HepG2 (cell line): ENCODE data around the gene ANXA6. TPM values are rescaled to one million over a fixed set of nuclear protein-coding genes. Genes with fewer than 3 reads are reported as not detected.

Experiments used
- ATAC-seq: fragments of 200-7000 bp; cut with Tn5 transposase; 3 replicates; pipeline ENCODE4 v1.9.1; 2020; ENCODE audit warnings: mild to moderate bottlenecking, moderate library complexity
- BruUV-seq: library from RNA; stranded (reverse); fragments of 400-500 nt; replicated peaks from 2 replicates; lab custom pipeline; 2021; lab: Mats Ljungman, UMichigan
- CTCF ChIA-PET: fragments of 300-600 bp; formaldehyde crosslinking; extraction: SDS; loops from one replicate; lab custom pipeline; 2021; ENCODE audit warnings: low total read pairs, inconsistent platforms, low intra/inter-chr PET ratio; lab: Yijun Ruan, JAX
- POLR2A ChIA-PET: fragments of 350-600 bp; sonication (Branson Sonifier 250); formaldehyde crosslinking; loops from one replicate; lab custom pipeline; 2020; ENCODE audit warnings: antibody characterized with exemption, inconsistent platforms; lab: Yijun Ruan, JAX
- DNase-seq: peaks from one replicate; pipeline ENCODE4 v3.0.0-alpha.2; 2015; ENCODE audit warnings: low spot score
- FAIRE-seq: peaks from 3 replicates; lab custom pipeline; 2011; peaks lifted over from hg19 to GRCh38; lab: Jason Lieb, UNC
- H2AFZ ChIP-seq: one replicate; pipeline ENCODE4 v1.6.1; 2011; ENCODE audit warnings: low read length, inconsistent platforms
- H3K27ac ChIP-seq: fragments of 300-600 bp; 3 replicates; pipeline ENCODE4 v1.8.0; 2011; ENCODE audit warnings: mixed run types, mild to moderate bottlenecking, mixed read lengths, low read length, inconsistent platforms; ENCODE audit not compliant: insufficient read depth; ENCODE audit errors: extremely low read length
- H3K27me3 ChIP-seq, 2 experiments: fragments of 200-600 bp in 1 of 2; 2 replicates in 1 of 2; 3 replicates in 1 of 2; pipeline versions ENCODE4 v1.6.0 to v1.8.0; 2011; ENCODE audit warnings: low read length in 2 of 2, mild to moderate bottlenecking in 2 of 2, moderate library complexity in 2 of 2, inconsistent platforms in 1 of 2; ENCODE audit not compliant: insufficient read depth in 2 of 2, control insufficient read depth in 1 of 2
- H3K36me3 ChIP-seq, 2 experiments: fragments of 200-600 bp in 1 of 2; replicated peaks in 1 of 2; 2 replicates in 1 of 2; 3 replicates in 1 of 2; pipeline versions ENCODE4 v1.5.1 to v1.8.0; 2011; ENCODE audit warnings: low read length in 2 of 2, inconsistent platforms in 1 of 2; ENCODE audit not compliant: insufficient read depth in 2 of 2, control insufficient read depth in 1 of 2
- H3K4me1 ChIP-seq: 2 replicates; pipeline ENCODE4 v1.5.1; 2012; ENCODE audit warnings: low read length, inconsistent platforms; ENCODE audit not compliant: insufficient read depth
- H3K4me2 ChIP-seq: 2 replicates; pipeline ENCODE4 v1.6.0; 2011; ENCODE audit warnings: low read depth, low read length, inconsistent platforms
- H3K4me3 ChIP-seq, 3 experiments: fragments of 200-600 bp in 1 of 3; sonication (generic), shearing (Covaris generic) in 1 of 3; replicated peaks in 1 of 3; 2 replicates each; pipeline ENCODE4 v1.5.1; 2011 to 2016; ENCODE audit warnings: low read length in 3 of 3, inconsistent platforms in 2 of 3, low read depth in 2 of 3, mild to moderate bottlenecking in 2 of 3, control low read depth in 1 of 3, mixed read lengths in 1 of 3; ENCODE audit not compliant: insufficient read depth in 1 of 3
- H3K79me2 ChIP-seq: one replicate; pipeline ENCODE4 v1.6.1; 2011; ENCODE audit warnings: low read length, inconsistent platforms; ENCODE audit not compliant: insufficient read depth
- H3K9ac ChIP-seq: 2 replicates; pipeline ENCODE4 v1.6.0; 2011; ENCODE audit warnings: mild to moderate bottlenecking, low read depth, low read length, inconsistent platforms; ENCODE audit not compliant: insufficient read depth
- H3K9me3 ChIP-seq: 2 replicates; pipeline ENCODE4 v1.5.1; 2012; ENCODE audit warnings: mild to moderate bottlenecking, low read length
- H4K20me1 ChIP-seq: 2 replicates; pipeline ENCODE4 v1.6.0; 2011; ENCODE audit warnings: inconsistent platforms, mild to moderate bottlenecking, low read length, moderate library complexity; ENCODE audit not compliant: insufficient read depth
- BCL6 ChIP-seq: IDR thresholded peaks from 2 replicates; pipeline ENCODE4 v1.6.1; 2016; ENCODE audit warnings: missing genetic modification reagents, missing compliant biosample characterization
- CBX1 ChIP-seq: IDR thresholded peaks from one replicate; pipeline ENCODE4 v1.6.1; 2016; ENCODE audit warnings: antibody characterized with exemption, low read depth
- CEBPB ChIP-seq: IDR thresholded peaks from 2 replicates; pipeline ENCODE4 v1.6.1; 2011; ENCODE audit warnings: low read depth, low read length, improper control_type of control experiment, borderline replicate concordance
- GATAD2A ChIP-seq: IDR thresholded peaks from 2 replicates; pipeline ENCODE4 v1.6.1; 2016
- HNF4A ChIP-seq: sonication (generic); formaldehyde crosslinking; IDR thresholded peaks from 2 replicates; pipeline ENCODE4 v1.4.0; 2020; ENCODE audit warnings: missing genetic modification reagents
- HNRNPL ChIP-seq: fragments of 200-400 bp; formaldehyde crosslinking; IDR thresholded peaks from 2 replicates; pipeline ENCODE4 v1.6.1; 2017; ENCODE audit warnings: mild to moderate bottlenecking, low read depth, low read length
- MIXL1 ChIP-seq: IDR thresholded peaks from 2 replicates; pipeline ENCODE4 v1.6.1; 2016
- NFYC ChIP-seq: IDR thresholded peaks from 2 replicates; pipeline ENCODE4 v1.6.1; 2016; ENCODE audit warnings: missing genetic modification reagents, missing compliant biosample characterization
- NR2F6 ChIP-seq, 2 experiments: IDR thresholded peaks; 2 replicates each; pipeline ENCODE4 v1.6.1; 2016; ENCODE audit warnings: antibody characterized with exemption in 1 of 2, mild to moderate bottlenecking in 1 of 2
- RARA ChIP-seq: IDR thresholded peaks from 2 replicates; pipeline ENCODE4 v1.6.1; 2016; ENCODE audit warnings: missing genetic modification reagents, missing compliant biosample characterization
- SAP130 ChIP-seq: IDR thresholded peaks from 2 replicates; pipeline ENCODE4 v1.6.1; 2016; ENCODE audit warnings: low read depth
- TCF7L2 ChIP-seq: IDR thresholded peaks from 2 replicates; pipeline ENCODE4 v1.6.1; 2011; ENCODE audit warnings: mild to moderate bottlenecking, low read depth, low read length, moderate library complexity
- ZBTB3 ChIP-seq: sonication (generic); formaldehyde crosslinking; IDR thresholded peaks from 2 replicates; pipeline ENCODE4 v1.4.0; 2020; ENCODE audit warnings: low read depth, mild to moderate bottlenecking, moderate library complexity, missing genetic modification reagents, borderline replicate concordance
- ZBTB40 ChIP-seq, 2 experiments: fragments of 450-650 bp in 1 of 2; sonication (generic) in 1 of 2; formaldehyde crosslinking in 1 of 2; IDR thresholded peaks; 2 replicates each; pipeline versions ENCODE4 v1.6.1 to v1.8.0; 2016 to 2022; ENCODE audit warnings: antibody characterized with exemption in 1 of 2, mild to moderate bottlenecking in 1 of 2, missing genetic modification reagents in 1 of 2
- ZFAT ChIP-seq: sonication (generic); formaldehyde crosslinking; conservative IDR thresholded peaks from 2 replicates; pipeline ENCODE4 v1.8.1; 2023; ENCODE audit warnings: missing genetic modification reagents, inconsistent platforms
- ZFY ChIP-seq: sonication (generic); formaldehyde crosslinking; IDR thresholded peaks from 2 replicates; pipeline ENCODE4 v1.4.0; 2020; ENCODE audit warnings: missing genetic modification reagents
- ZNF484 ChIP-seq: sonication (generic); formaldehyde crosslinking; IDR thresholded peaks from 2 replicates; pipeline ENCODE4 v1.5.1; 2020; ENCODE audit warnings: mild to moderate bottlenecking, low read depth, missing genetic modification reagents, borderline replicate concordance
- ZNF7 ChIP-seq: IDR thresholded peaks from 2 replicates; pipeline ENCODE4 v1.6.1; 2016; ENCODE audit warnings: missing biosample characterization, missing genetic modification reagents
- ZNF761 ChIP-seq: sonication (generic); formaldehyde crosslinking; conservative IDR thresholded peaks from 2 replicates; pipeline ENCODE4 v1.4.0; 2020; ENCODE audit warnings: mild to moderate bottlenecking, missing genetic modification reagents
- WGBS: methylation state at CpG from one replicate; pipeline ENCODE4 v1.1.6; 2017; ENCODE audit warnings: low lambda C conversion rate; 5-methylcytosine and 5-hydroxymethylcytosine counted together
- in situ Hi-C: cut with HindIII; loops from 2 replicates; pipeline ENCODE4 v1.10.0; 2017; ENCODE audit warnings: low pct_unique_long_range_greater_than_20kb; ENCODE audit not compliant: extremely low pct_ligation_motif_present
- intact Hi-C: fragments of 100-400 bp; cut with micrococcal nuclease; formaldehyde crosslinking; loops from one replicate; pipeline ENCODE4 v1.10.0; 2022; ENCODE audit not compliant: unreplicated experiment
- polyA plus RNA-seq, 8 experiments: library from polyadenylated mRNA; depleted of rRNA in 3 of 8; stranded (reverse) in 7 of 8; unstranded in 1 of 8; fragments of >200 nt; fragmentation: Illumina TruSeq in 4 of 8; extraction: Trizol in 4 of 8; gene quantifications; 2 replicates each; pipeline versions ENCODE4 v1.2.1 to v1.2.3, GENCODE V29; 2011 to 2016; ENCODE audit warnings: low read depth in 4 of 8, missing spikeins in 1 of 8, mixed read lengths in 1 of 8; ENCODE audit not compliant: insufficient read depth in 1 of 8
- total RNA-seq, 5 experiments: library from RNA; depleted of rRNA; stranded (reverse); fragments of >200 nt; fragmentation: Illumina TruSeq; extraction: Trizol; gene quantifications; 2 replicates each; pipeline ENCODE4 v1.2.3, GENCODE V29; 2016; ENCODE audit warnings: low read depth in 1 of 5

ANXA6 gene
- total and polyA plus RNA-seq, 2 of the 13 experiments (the other 11 are each of a cell fraction or from before 2014, with no cell fraction given): 103 to 125 TPM

- Histone ChIP-seq H2AFZ (no peak overlapping the region), H3K4me3 (no peak overlapping the region), H3K9ac (no peak overlapping the region), H4K20me1 (no peaks in the 10 kb centered on the region), H3K79me2 (no peaks in the 10 kb centered on the region), H3K27ac (peak overlapping the region; percentile 14), H3K36me3 (no peaks in the 10 kb centered on the region), H3K27me3 (no peaks in the 10 kb centered on the region; a peak in 1 of 5 replicates), H3K9me3 (no peaks in the 10 kb centered on the region), H3K4me2 (peak overlapping the region; percentile 64), H3K4me1 (peaks cover 49% of the 10 kb centered on the region)
- POLR2A ChIA-PET: interaction anchor here (1.9 kb wide), 1 partner anchor 12 kb away, joined by 7 read pairs; the partner anchor contains the start of gene TNIP1
- CTCF ChIA-PET: no interaction called here
- no peak; the same call in 2 of the 3 replicates for ATAC-seq
- peak; percentile 23 for FAIRE-seq
- in situ Hi-C loops: no loop called here
- no peak for DNase-seq
- intact Hi-C loops: no loop called here
- 4% methylated on average over 2 of the region's 2 CpGs for WGBS
- no TSS peak for BruUV-seq
- 0 out of 2 replicates have a peak, but pooled peaks have one; percentile 11 for TF ChIP-seq RARA (CRISPR knock-in tag)
- TF ChIP-seq ZNF7 (CRISPR knock-in tag): peak; percentile 32; the same call in 1 of the 2 replicates
- TF ChIP-seq ZFY (CRISPR knock-in tag): no peak
- TF ChIP-seq CBX1: no peak
- TF ChIP-seq ZNF761 (CRISPR knock-in tag): no peak
- 0 out of 2 replicates have a peak, but pooled peaks have one; percentile 29 for TF ChIP-seq HNF4A
- no peak for TF ChIP-seq ZBTB40 (IDR thresholded peaks at IDR 0.05)
- no peak for TF ChIP-seq ZBTB40 (CRISPR knock-in tag; IDR thresholded peaks at IDR 0.05)
- TF ChIP-seq HNRNPL: no peak
- no peak for TF ChIP-seq NR2F6 (IDR thresholded peaks at IDR 0.05)
- TF ChIP-seq NR2F6 (CRISPR knock-in tag; IDR thresholded peaks at IDR 0.05): no peak
- TF ChIP-seq BCL6: peak; percentile 92
- no peak for TF ChIP-seq ZBTB3 (CRISPR knock-in tag)
- TF ChIP-seq MIXL1 (CRISPR knock-in tag): no peak
- no peak for TF ChIP-seq ZFAT
- TF ChIP-seq TCF7L2: no peak
- no peak for TF ChIP-seq NFYC
- no peak; the same call in 1 of the 2 replicates for TF ChIP-seq SAP130
- no peak for TF ChIP-seq ZNF484 (CRISPR knock-in tag)
- TF ChIP-seq GATAD2A (CRISPR knock-in tag): peak; percentile 43; the same call in 1 of the 2 replicates
- peak; percentile 82 for TF ChIP-seq CEBPB
Measured at GRCh38 chr5:151093476-151093889, 64.1 kb downstream of the ANXA6 start.
